Ishikawa (cell line): ENCODE data around the gene PRC1.
A peak's percentile ranks its signal among the peaks of the same experiment; 100 is the strongest.

Experiments used
- CEBPB ChIP-seq: IDR thresholded peaks from 2 replicates; pipeline ENCODE4 v1.6.1; 2012
- CREB1 ChIP-seq: IDR thresholded peaks from 2 replicates; pipeline ENCODE4 v1.6.1; 2012; ENCODE audit warnings: low read depth
- EGR1 ChIP-seq: IDR thresholded peaks from 2 replicates; pipeline ENCODE4 v1.6.1; 2012
- EP300 ChIP-seq: IDR thresholded peaks from 2 replicates; pipeline ENCODE4 v1.6.1; 2012; ENCODE audit warnings: borderline replicate concordance
- FOXM1 ChIP-seq: IDR thresholded peaks from 2 replicates; pipeline ENCODE4 v1.6.1; 2012; ENCODE audit warnings: low read depth, borderline replicate concordance
- MAX ChIP-seq: IDR thresholded peaks from 2 replicates; pipeline ENCODE4 v1.6.1; 2012
- NFIC ChIP-seq: IDR thresholded peaks from 2 replicates; pipeline ENCODE4 v1.6.1; 2012
- RAD21 ChIP-seq: IDR thresholded peaks from 2 replicates; pipeline ENCODE4 v1.6.1; 2012; ENCODE audit warnings: low read depth
- TAF1 ChIP-seq: IDR thresholded peaks from 2 replicates; pipeline ENCODE4 v1.6.1; 2012; ENCODE audit warnings: low read depth, mild to moderate bottlenecking
- TCF12 ChIP-seq: IDR thresholded peaks from 2 replicates; pipeline ENCODE4 v1.6.1; 2012; ENCODE audit warnings: low read depth
- TEAD4 ChIP-seq: IDR thresholded peaks from 2 replicates; pipeline ENCODE4 v1.6.1; 2012
- YY1 ChIP-seq: IDR thresholded peaks from 2 replicates; pipeline ENCODE4 v1.6.1; 2012; ENCODE audit warnings: low read depth
- ZBTB7A ChIP-seq: IDR thresholded peaks from 2 replicates; pipeline ENCODE4 v1.6.1; 2012; ENCODE audit warnings: low read depth
- TF ChIP-seq, protein P1 (sequence below): IDR thresholded peaks from 2 replicates; pipeline ENCODE4 v1.6.1; 2012
- TF ChIP-seq, protein P2 (sequence below): IDR thresholded peaks from 2 replicates; pipeline ENCODE4 v1.6.1; 2012; ENCODE audit warnings: low read depth, mild to moderate bottlenecking

PRC1 gene

DNA sequence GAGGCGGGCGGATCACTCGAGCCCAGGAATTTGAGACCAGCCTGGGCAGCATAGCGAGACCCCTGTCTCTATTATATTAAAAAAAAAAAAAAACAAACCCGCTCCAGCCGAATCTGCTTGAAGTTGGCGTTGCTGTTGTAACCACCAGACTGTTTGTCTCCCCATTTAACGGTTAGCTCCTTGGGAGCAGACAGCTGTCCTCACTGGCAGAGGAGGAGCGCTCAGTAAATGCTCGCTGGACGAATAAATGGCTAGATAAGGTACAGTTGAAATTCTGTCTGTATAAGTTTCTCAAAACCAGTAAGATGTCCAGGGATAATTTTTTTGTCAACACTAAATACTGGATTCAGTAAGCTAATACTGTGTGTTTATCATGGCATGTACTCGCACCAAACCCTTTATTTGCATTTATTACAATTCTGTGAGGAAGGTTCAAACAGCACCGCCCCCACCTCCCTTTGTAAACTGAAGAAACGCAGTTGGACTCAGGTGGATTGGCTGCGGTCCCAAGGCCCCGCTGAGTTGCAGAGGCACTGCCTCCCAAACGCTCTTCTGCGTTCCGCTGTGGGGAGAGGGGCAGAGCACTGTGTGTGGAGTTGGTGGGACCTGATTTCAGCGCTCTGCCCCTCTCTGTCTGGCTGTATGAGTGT, 38.6 kb downstream of the PRC1 start:
- TF ChIP-seq TEAD4: no peak
- TF ChIP-seq, protein P1, sequence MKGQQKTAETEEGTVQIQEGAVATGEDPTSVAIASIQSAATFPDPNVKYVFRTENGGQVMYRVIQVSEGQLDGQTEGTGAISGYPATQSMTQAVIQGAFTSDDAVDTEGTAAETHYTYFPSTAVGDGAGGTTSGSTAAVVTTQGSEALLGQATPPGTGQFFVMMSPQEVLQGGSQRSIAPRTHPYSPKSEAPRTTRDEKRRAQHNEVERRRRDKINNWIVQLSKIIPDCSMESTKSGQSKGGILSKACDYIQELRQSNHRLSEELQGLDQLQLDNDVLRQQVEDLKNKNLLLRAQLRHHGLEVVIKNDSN: no peak
- no peak for TF ChIP-seq RAD21
- TF ChIP-seq CEBPB: no peak
- TF ChIP-seq EP300: no peak
- peak; percentile 81 for TF ChIP-seq NFIC
- no peak for TF ChIP-seq YY1
- TF ChIP-seq MAX: 0 out of 2 replicates have a peak, but pooled peaks have one; percentile 6
- TF ChIP-seq TAF1: no peak

- TF ChIP-seq FOXM1: peak; percentile 98
- TF ChIP-seq CEBPB: no peak
- TF ChIP-seq TCF12: peak; percentile 52; the same call in 1 of the 2 replicates
- peak; percentile 61 for TF ChIP-seq CREB1
- TF ChIP-seq, protein P1: peak; percentile 98
- no peak for TF ChIP-seq NFIC
- peak; percentile 46 for TF ChIP-seq TAF1
- TF ChIP-seq EGR1: 0 out of 2 replicates have a peak, but pooled peaks have one; percentile 2
- TF ChIP-seq YY1: no peak
- peak; percentile 86 for TF ChIP-seq MAX
- TF ChIP-seq ZBTB7A: no peak
- TF ChIP-seq TEAD4: no peak
Measured at GRCh38 chr15:90954712-90955623, 39.4 kb downstream of the PRC1 start, which contains the start of gene RCCD1. TSS of gene RCCD1 (plus strand) at chr15:90954884. CDS start at chr15:90956735, 1,851 bp downstream.

DNA sequence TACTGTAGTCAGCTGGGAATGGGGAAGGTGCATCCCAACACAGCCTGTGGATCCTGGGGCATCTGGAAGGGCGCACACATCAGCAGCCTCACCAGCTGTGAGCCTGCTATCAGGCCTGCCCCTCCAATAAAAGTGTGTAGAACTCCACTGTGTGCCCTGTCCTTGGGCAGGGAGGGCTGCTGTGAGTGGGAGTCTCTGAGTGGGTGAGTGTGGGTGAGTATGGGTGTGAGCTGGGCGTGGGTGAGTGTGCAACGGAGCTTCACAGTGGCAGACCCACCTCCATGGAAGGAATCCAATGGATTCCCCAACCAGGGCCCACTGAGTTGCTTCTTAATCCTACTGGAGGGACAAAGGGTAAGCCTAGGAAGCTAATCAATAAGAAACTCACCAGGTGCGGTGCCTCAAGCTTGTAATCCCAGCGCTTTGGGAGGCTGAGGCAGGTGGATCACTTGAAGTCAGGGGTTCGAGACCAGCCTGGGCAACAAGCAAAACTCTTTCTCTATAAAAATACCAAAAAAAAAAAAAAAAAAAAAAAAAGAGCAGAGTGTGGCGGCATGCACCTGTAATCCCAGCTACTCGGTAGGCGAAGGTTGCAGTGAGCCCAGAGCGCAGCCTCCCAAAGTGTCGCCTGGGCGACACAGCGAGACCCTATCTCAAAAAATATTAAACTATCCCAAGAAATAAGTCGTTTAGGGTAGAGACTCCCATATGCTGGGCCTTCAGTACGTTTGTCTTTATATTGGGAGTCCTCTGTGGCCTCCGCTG, 40.2 kb downstream of the PRC1 start:
- no peak for TF ChIP-seq EGR1
- no peak for TF ChIP-seq NFIC
- no peak for TF ChIP-seq TCF12
- TF ChIP-seq RAD21: no peak

DNA sequence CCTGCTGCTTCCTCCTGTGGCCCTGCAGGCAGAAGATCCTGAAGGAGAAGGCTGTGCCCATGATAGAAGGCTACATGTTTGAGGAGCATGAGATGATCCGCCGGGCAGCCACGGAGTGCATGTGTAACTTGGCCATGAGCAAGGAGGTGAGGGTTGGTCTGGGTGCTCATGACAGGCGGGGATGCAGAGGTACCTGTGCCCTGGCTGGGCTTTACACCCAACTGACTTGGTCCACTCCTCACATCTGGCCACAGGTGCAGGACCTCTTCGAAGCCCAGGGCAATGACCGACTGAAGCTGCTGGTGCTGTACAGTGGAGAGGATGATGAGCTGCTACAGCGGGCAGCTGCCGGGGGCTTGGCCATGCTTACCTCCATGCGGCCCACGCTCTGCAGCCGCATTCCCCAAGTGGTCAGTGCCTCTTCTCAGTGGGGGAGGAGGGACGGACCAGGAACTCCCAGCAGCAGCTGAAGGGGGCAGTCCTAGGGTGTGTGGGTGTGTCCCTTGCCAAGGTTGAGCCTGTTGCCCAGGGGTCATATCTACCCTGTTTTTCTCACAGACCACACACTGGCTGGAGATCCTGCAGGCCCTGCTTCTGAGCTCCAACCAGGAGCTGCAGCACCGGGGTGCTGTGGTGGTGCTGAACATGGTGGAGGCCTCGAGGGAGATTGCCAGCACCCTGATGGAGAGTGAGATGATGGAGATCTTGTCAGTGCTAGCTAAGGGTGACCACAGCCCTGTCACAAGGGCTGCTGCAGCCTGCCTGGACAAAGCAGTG, 41.2 kb downstream of the PRC1 start:
- no peak for TF ChIP-seq EP300
- TF ChIP-seq TEAD4: no peak
- TF ChIP-seq, protein P2, sequence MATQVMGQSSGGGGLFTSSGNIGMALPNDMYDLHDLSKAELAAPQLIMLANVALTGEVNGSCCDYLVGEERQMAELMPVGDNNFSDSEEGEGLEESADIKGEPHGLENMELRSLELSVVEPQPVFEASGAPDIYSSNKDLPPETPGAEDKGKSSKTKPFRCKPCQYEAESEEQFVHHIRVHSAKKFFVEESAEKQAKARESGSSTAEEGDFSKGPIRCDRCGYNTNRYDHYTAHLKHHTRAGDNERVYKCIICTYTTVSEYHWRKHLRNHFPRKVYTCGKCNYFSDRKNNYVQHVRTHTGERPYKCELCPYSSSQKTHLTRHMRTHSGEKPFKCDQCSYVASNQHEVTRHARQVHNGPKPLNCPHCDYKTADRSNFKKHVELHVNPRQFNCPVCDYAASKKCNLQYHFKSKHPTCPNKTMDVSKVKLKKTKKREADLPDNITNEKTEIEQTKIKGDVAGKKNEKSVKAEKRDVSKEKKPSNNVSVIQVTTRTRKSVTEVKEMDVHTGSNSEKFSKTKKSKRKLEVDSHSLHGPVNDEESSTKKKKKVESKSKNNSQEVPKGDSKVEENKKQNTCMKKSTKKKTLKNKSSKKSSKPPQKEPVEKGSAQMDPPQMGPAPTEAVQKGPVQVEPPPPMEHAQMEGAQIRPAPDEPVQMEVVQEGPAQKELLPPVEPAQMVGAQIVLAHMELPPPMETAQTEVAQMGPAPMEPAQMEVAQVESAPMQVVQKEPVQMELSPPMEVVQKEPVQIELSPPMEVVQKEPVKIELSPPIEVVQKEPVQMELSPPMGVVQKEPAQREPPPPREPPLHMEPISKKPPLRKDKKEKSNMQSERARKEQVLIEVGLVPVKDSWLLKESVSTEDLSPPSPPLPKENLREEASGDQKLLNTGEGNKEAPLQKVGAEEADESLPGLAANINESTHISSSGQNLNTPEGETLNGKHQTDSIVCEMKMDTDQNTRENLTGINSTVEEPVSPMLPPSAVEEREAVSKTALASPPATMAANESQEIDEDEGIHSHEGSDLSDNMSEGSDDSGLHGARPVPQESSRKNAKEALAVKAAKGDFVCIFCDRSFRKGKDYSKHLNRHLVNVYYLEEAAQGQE: no peak
- TF ChIP-seq, protein P1: no peak
- TF ChIP-seq CEBPB: no peak
- TF ChIP-seq MAX: no peak
- TF ChIP-seq CREB1: no peak
- TF ChIP-seq NFIC: no peak
- TF ChIP-seq EGR1: no peak
- no peak for TF ChIP-seq ZBTB7A
- TF ChIP-seq FOXM1: no peak
- no peak for TF ChIP-seq RAD21
- TF ChIP-seq TAF1: no peak
- no peak for TF ChIP-seq TCF12

GRCh38 chr15:90950676-90951075, 43.7 kb downstream of the PRC1 start:
- TF ChIP-seq TAF1 (no peak), EGR1 (no peak), NFIC (no peak), TEAD4 (no peak)
